ENCODE measurements around the gene EMILIN3. TPM values are rescaled to one million over a fixed set of nuclear protein-coding genes. Genes with fewer than 3 reads are reported as not detected.

The EMILIN3 gene
- total RNA-seq, 1 donor from 2014 or later, result 0.20 TPM

DNA sequence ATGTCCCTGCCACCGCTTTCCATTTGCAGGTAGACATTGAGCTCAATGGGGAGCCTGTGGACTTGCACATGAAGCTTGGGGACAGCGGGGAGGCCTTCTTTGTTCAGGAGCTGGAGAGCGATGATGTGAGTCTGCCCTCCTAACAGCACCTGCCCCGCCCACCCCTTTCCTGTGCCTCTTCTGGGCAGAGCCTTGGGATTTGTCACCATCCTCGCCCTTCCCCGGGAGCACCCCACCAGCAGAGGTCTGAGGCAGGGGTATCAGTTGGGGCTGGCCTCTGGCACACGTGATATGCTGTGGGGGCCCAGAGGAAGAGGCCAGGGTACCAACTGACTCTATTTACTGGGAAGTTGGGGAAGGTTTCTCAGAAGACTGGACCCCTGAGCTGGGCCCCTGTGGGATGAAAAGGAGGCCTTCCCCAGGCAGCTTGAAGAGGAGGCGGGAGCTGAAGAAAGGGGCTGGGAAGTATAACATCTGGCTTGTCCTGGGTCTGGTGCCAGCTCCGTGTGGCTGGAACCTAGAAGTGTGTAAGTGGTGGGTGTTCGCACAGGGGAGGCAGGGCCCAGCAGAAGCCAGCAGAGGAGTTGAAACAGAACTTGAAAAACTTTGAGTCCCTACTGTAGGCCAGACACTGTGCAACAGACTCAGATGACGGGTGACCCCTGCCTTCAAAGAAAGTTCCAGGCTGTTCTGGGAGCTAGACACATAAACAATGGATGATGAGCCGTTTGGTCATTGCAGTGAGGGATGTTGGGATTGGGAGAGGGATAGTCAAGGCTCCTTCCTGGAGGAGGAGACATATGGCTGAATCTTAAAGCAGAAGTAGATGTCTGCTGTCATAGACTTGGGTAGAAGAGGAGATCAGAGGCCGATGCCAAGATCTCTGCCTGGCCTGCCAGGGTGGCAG is 18.8 kb downstream of the EMILIN3 start:
- H3K4me2 ChIP-seq (ENCODE audit: low read length), result no peak overlapping the region
- no peaks in the 10 kb centered on the region for H3K4me1 ChIP-seq (ENCODE audit: insufficient read depth, low read length)
- no peak overlapping the region for H3K9ac ChIP-seq (ENCODE audit: low read length)
- no peaks in the 10 kb centered on the region for H3K79me2 ChIP-seq (ENCODE audit: insufficient read depth, low read length)
- H3K4me1 Mint-ChIP-seq (ENCODE audit: low read depth, unreplicated experiment), result no peaks in the 10 kb centered on the region
- H3K27ac Mint-ChIP-seq (ENCODE audit: unreplicated experiment), result no peak overlapping the region
- H3K36me3 Mint-ChIP-seq (ENCODE audit: low read depth, unreplicated experiment), result peaks cover 23% of the 10 kb centered on the region
- H2AFZ ChIP-seq (ENCODE audit: low read depth, low read length), result no peak overlapping the region
- TF ChIP-seq, protein P1, sequence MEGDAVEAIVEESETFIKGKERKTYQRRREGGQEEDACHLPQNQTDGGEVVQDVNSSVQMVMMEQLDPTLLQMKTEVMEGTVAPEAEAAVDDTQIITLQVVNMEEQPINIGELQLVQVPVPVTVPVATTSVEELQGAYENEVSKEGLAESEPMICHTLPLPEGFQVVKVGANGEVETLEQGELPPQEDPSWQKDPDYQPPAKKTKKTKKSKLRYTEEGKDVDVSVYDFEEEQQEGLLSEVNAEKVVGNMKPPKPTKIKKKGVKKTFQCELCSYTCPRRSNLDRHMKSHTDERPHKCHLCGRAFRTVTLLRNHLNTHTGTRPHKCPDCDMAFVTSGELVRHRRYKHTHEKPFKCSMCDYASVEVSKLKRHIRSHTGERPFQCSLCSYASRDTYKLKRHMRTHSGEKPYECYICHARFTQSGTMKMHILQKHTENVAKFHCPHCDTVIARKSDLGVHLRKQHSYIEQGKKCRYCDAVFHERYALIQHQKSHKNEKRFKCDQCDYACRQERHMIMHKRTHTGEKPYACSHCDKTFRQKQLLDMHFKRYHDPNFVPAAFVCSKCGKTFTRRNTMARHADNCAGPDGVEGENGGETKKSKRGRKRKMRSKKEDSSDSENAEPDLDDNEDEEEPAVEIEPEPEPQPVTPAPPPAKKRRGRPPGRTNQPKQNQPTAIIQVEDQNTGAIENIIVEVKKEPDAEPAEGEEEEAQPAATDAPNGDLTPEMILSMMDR (IDR thresholded peaks at IDR 0.05; ENCODE audit: insufficient read depth, low read depth, low read length), result no peak
- TF ChIP-seq EZH2 (IDR thresholded peaks at IDR 0.05; ENCODE audit: insufficient read depth, low read length), result no peak
- no peak overlapping the region for H3K4me3 Mint-ChIP-seq (ENCODE audit: unreplicated experiment)
- FAIRE-seq (no peak), DNase-seq (ENCODE audit: low read depth) (no peak)
- no peaks in the 10 kb centered on the region for H3K27me3 Mint-ChIP-seq (ENCODE audit: low read depth, unreplicated experiment)
- no peaks in the 10 kb centered on the region for H3K9me3 Mint-ChIP-seq (ENCODE audit: unreplicated experiment)
- H3K9me3 ChIP-seq (ENCODE audit: insufficient read depth, low read depth, low read length), result no peaks in the 10 kb centered on the region
- H4K20me1 ChIP-seq (ENCODE audit: insufficient read depth, low read length), result no peaks in the 10 kb centered on the region
- H3K27ac ChIP-seq (ENCODE audit: low read depth, low read length), result no peak overlapping the region
- H3K27me3 ChIP-seq (ENCODE audit: insufficient read depth, low read length), result no peaks in the 10 kb centered on the region
- no peak overlapping the region for H3K4me3 ChIP-seq (ENCODE audit: insufficient read depth, low read depth, low read length)
- no peaks in the 10 kb centered on the region for H3K36me3 ChIP-seq (ENCODE audit: insufficient read depth, low read length)

DNA sequence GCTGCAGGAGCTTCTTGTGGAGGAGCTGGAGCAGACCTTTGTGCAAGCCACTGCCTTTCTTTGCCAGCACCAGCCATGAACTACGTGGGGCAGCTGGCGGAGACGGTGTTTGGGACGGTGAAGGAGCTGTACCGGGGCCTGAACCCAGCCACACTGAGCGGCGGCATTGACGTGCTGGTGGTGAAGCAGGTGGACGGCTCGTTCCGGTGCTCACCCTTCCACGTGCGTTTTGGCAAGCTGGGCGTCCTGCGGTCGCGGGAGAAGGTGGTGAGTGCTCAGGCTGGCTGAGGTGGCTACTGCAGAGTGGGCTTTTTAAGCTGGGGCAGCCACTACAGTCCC is 20.9 kb downstream of the EMILIN3 start:
- H3K27me3 Mint-ChIP-seq (ENCODE audit: low read depth, unreplicated experiment), result no peaks in the 10 kb centered on the region
- Histone ChIP-seq H3K9ac (ENCODE audit: low read length) (no peak overlapping the region), H3K79me2 (ENCODE audit: insufficient read depth, low read length) (no peaks in the 10 kb centered on the region), H2AFZ (ENCODE audit: low read depth, low read length) (no peak overlapping the region), H3K4me1 (ENCODE audit: insufficient read depth, low read length) (no peaks in the 10 kb centered on the region), H3K27me3 (ENCODE audit: insufficient read depth, low read length) (no peaks in the 10 kb centered on the region), H3K4me2 (ENCODE audit: low read length) (no peak overlapping the region), H3K9me3 (ENCODE audit: insufficient read depth, low read depth, low read length) (no peaks in the 10 kb centered on the region), H3K36me3 (ENCODE audit: insufficient read depth, low read length) (no peaks in the 10 kb centered on the region), H3K4me3 (ENCODE audit: insufficient read depth, low read depth, low read length) (no peak overlapping the region), H4K20me1 (ENCODE audit: insufficient read depth, low read length) (no peaks in the 10 kb centered on the region), H3K27ac (ENCODE audit: low read depth, low read length) (no peak overlapping the region)
- H3K4me3 Mint-ChIP-seq (ENCODE audit: unreplicated experiment), result no peak overlapping the region
- no peak overlapping the region for H3K27ac Mint-ChIP-seq (ENCODE audit: unreplicated experiment)
- peaks cover 5% of the 10 kb centered on the region for H3K4me1 Mint-ChIP-seq (ENCODE audit: low read depth, unreplicated experiment)
- peaks cover 17% of the 10 kb centered on the region for H3K36me3 Mint-ChIP-seq (ENCODE audit: low read depth, unreplicated experiment)
- TF ChIP-seq, protein P1 (IDR thresholded peaks at IDR 0.05; ENCODE audit: insufficient read depth, low read depth, low read length), result no peak
- no peak for TF ChIP-seq EZH2 (IDR thresholded peaks at IDR 0.05; ENCODE audit: insufficient read depth, low read length)
- DNase-seq (ENCODE audit: low read depth), result no peak
- no peak for FAIRE-seq
- no peaks in the 10 kb centered on the region for H3K9me3 Mint-ChIP-seq (ENCODE audit: unreplicated experiment)

All from astrocyte (in vitro differentiated cells and primary cell).